HL-60 (cell line): ENCODE measurements around the gene CCT2.

Experiments
- CTCF ChIP-seq: IDR thresholded peaks from one replicate; pipeline ENCODE4 v1.5.1; 2011; ENCODE audit warnings: low read length, control low read depth, inconsistent platforms; ENCODE audit not compliant: insufficient read depth
- GABPA ChIP-seq: IDR thresholded peaks from 2 replicates; pipeline ENCODE4 v1.6.1; 2012; ENCODE audit warnings: low read depth
- POLR2AphosphoS5 ChIP-seq: IDR thresholded peaks from 2 replicates; pipeline ENCODE4 v1.6.1; 2012; ENCODE audit warnings: low read depth
- REST ChIP-seq: IDR thresholded peaks from 2 replicates; pipeline ENCODE4 v1.6.1; 2012; ENCODE audit warnings: low read depth; ENCODE audit not compliant: insufficient replicate concordance

GRCh38 chr12:69620921-69621320, 35.7 kb downstream of the CCT2 start:
- TF ChIP-seq POLR2AphosphoS5 = no peak
- no peak for TF ChIP-seq CTCF
- no peak for TF ChIP-seq GABPA
- no peak for TF ChIP-seq REST
